WERI-Rb-1 (cell line): ENCODE data around the gene IL12RB2.

Source experiments
- DNase-seq: peaks from one replicate; pipeline ENCODE4 v3.0.0-alpha.2; 2020
- H3K27ac ChIP-seq: fragments of 250-450 bp; sonication (Bioruptor Pico); 2 replicates; pipeline ENCODE4 v1.5.1; 2020; ENCODE audit warnings: mild to moderate bottlenecking, moderate library complexity
- H3K27me3 ChIP-seq: fragments of 250-450 bp; sonication (Bioruptor Pico); 2 replicates; pipeline ENCODE4 v1.5.1; 2021; ENCODE audit warnings: mild to moderate bottlenecking, low read depth, moderate library complexity; ENCODE audit not compliant: insufficient read depth, severe bottlenecking
- H3K36me3 ChIP-seq: fragments of 250-450 bp; sonication (Bioruptor Pico); 2 replicates; pipeline ENCODE4 v1.5.1; 2020; ENCODE audit warnings: mild to moderate bottlenecking, moderate library complexity
- H3K4me3 ChIP-seq: 2 replicates; pipeline ENCODE4 v1.5.1; 2011; ENCODE audit warnings: low read depth, mild to moderate bottlenecking, control low read depth, low read length
- H3K9me3 ChIP-seq: fragments of 250-450 bp; sonication (Bioruptor Pico); 2 replicates; pipeline ENCODE4 v1.5.1; 2021; ENCODE audit warnings: mild to moderate bottlenecking, moderate library complexity; ENCODE audit not compliant: severe bottlenecking
- TF ChIP-seq, protein P1 (sequence below): IDR thresholded peaks from 2 replicates; pipeline ENCODE4 v1.5.1; 2011; ENCODE audit warnings: low read depth, mild to moderate bottlenecking, control low read depth, inconsistent platforms, low read length

The IL12RB2 gene

DNA sequence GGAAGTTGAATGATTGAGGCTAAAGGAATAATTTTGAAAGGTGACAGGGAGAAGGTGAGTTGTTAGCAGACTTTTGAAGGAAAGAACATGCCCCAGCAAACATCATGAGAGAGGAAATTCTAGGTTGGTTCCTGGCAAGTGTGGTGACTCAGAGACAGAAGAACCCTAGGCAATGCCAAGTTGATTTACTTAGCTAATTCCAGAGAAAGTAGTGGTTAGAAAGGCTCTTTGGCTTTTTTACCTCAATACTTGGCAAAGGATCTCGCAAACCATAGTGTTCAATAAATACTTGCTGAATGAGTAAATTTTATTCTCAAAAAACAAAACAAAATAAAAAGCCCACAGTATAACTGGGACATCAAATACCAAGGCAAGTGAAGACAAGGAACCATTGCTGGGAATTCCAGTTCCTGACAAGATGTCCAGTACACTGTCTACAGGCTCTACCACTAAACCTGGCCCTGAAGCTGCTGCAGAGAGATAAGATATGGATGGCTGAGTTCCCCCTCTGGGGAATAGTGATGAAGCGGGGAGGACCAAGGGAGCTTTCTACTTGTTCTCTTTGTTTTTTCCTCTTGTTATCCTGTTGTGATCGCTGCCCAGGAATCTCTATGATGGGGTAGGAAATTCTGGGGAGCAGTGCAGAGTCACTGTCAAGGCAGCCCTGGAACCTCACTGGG, 48.2 kb downstream of the IL12RB2 start:
- TF ChIP-seq, protein P1, sequence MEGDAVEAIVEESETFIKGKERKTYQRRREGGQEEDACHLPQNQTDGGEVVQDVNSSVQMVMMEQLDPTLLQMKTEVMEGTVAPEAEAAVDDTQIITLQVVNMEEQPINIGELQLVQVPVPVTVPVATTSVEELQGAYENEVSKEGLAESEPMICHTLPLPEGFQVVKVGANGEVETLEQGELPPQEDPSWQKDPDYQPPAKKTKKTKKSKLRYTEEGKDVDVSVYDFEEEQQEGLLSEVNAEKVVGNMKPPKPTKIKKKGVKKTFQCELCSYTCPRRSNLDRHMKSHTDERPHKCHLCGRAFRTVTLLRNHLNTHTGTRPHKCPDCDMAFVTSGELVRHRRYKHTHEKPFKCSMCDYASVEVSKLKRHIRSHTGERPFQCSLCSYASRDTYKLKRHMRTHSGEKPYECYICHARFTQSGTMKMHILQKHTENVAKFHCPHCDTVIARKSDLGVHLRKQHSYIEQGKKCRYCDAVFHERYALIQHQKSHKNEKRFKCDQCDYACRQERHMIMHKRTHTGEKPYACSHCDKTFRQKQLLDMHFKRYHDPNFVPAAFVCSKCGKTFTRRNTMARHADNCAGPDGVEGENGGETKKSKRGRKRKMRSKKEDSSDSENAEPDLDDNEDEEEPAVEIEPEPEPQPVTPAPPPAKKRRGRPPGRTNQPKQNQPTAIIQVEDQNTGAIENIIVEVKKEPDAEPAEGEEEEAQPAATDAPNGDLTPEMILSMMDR = no peak
- no peaks in the 10 kb centered on the region for H3K9me3 ChIP-seq
- no peaks in the 10 kb centered on the region for H3K36me3 ChIP-seq
- no peak for DNase-seq
- no peaks in the 10 kb centered on the region for H3K27me3 ChIP-seq
- H3K27ac ChIP-seq = no peak overlapping the region
- H3K4me3 ChIP-seq = no peak overlapping the region

- Histone ChIP-seq H3K27me3 (no peaks in the 10 kb centered on the region), H3K4me3 (no peak overlapping the region), H3K27ac (no peak overlapping the region), H3K9me3 (no peaks in the 10 kb centered on the region), H3K36me3 (no peaks in the 10 kb centered on the region)
- TF ChIP-seq, protein P1 = no peak
- DNase-seq = no peak
Measured at GRCh38 chr1:67359592-67359991, 51.9 kb downstream of the IL12RB2 start.

GRCh38 chr1:67361641-67362040, 54.0 kb downstream of the IL12RB2 start:
- Histone ChIP-seq H3K27ac (no peak overlapping the region), H3K9me3 (no peaks in the 10 kb centered on the region), H3K4me3 (no peak overlapping the region), H3K36me3 (no peaks in the 10 kb centered on the region), H3K27me3 (no peaks in the 10 kb centered on the region)
- TF ChIP-seq, protein P1 = no peak
- DNase-seq = no peak

DNA sequence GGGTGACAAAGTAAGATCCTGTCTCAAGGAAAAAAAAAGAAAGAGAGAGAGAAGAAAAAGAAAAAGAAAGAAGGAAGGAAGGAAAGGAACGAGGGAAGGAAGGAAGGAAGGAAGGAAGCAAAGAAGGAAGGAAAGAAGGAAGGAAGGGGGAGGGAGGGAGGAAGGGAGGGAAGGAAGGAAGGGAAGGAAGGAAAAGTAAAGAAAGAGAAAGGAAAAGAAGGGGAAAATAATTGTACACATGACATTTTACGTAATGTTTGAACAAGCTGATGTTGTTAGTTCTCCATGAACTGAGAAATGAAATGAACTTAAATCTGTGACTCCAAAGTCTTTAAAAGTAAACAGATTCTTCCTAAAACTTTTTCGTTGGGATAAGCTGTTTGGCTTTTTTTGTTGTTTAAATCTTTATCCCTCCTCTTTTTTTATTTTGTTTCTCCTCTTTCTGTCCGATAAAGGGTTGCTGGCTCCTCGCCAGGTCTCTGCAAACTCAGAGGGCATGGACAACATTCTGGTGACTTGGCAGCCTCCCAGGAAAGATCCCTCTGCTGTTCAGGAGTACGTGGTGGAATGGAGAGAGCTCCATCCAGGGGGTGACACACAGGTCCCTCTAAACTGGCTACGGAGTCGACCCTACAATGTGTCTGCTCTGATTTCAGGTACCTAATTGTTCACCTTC, 59.8 kb downstream of the IL12RB2 start:
- DNase-seq = no peak
- Histone ChIP-seq H3K27ac (no peak overlapping the region), H3K36me3 (no peaks in the 10 kb centered on the region), H3K4me3 (no peak overlapping the region), H3K9me3 (no peaks in the 10 kb centered on the region), H3K27me3 (no peaks in the 10 kb centered on the region)
- TF ChIP-seq, protein P1 = no peak

DNA sequence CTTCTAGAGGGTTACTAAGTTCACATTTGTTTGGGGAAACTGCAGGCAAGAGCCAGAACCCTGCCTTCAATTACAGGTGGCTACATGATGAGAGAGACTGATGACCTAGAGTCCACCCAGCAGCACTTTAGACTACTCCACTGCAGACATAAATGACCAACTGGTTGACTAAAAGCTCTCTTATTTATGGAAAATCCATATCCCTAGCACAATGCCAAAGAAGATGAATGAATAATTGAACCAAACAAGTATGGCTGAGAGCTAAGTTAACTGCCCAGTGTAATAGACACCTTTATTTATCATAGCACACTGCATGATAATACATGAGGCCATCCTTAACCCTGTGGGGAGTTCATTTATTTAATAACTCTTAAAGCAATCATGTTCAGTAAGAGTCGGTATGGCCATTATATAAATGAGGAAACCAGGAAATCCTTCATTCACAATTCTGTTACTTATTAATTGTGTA, 60.4 kb downstream of the IL12RB2 start:
- Histone ChIP-seq H3K27me3 (no peaks in the 10 kb centered on the region), H3K9me3 (no peaks in the 10 kb centered on the region), H3K27ac (no peak overlapping the region), H3K4me3 (no peak overlapping the region), H3K36me3 (no peaks in the 10 kb centered on the region)
- DNase-seq = no peak
- TF ChIP-seq, protein P1 = no peak
